ENCODE measurements around the gene MBNL2. TPM values are rescaled to one million over a fixed set of nuclear protein-coding genes. Genes with fewer than 3 reads are reported as not detected.

MBNL2 gene
- total and polyA plus RNA-seq, 2 of the 4 experiments (the other 2 are of a cell fraction): 26.9 to 103 TPM

DNA sequence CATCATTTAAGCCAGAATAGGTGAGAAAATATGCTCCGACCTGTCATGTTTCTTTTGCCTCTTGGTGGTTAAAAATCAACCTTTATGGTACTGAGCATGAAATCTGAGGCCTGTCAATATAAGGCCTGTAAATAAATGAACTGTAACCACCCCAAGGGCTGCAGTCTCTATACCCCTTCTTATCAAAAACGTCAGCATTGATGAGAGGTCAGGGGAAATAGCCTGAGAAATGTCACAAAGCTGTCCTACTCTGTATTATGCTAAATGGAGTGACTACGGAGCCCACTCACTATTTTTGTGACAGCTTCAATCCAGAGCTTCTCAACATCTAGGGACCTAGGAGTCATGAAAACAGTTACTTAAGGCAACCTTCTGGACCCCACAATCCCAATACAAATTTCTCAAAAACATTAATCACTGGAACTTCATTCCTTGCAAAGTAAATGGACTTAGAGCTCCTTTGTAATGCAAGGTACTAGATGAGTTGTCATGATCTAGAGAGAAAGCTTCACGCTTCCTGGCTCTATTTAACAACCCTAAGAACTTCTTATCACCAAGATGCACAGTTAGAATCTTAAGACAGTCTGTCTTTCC lies 209.1 kb downstream of the MBNL2 start:
- no peak for ATAC-seq (ENCODE audit: low read depth)
- 100% methylated on average over 1 of the region's 4 CpGs; no CpG with 5 or more reads in 1 of the 2 experiments for WGBS, 2 experiments (ENCODE audit: extremely low coverage in 2 of 2, insufficient read length in 1 of 2)
- in situ Hi-C loops (cut with MboI; ENCODE audit: low sequenced_read_pairs): no loop called here

More for the DNA sequence above, 209.1 kb downstream of the MBNL2 start:
- Histone ChIP-seq H3K14ac (replicated peaks; ENCODE audit: low read depth, low read length) (no peak overlapping the region), H2BK15ac (ENCODE audit: low read depth, low read length) (no peak overlapping the region; the same call in 2 of the 3 replicates), H3K4me2 (ENCODE audit: low read depth, low read length) (no peak overlapping the region), H3K9me3 (ENCODE audit: control insufficient read depth, insufficient read depth, low read length) (no peaks in the 10 kb centered on the region), H3K9ac (ENCODE audit: low read depth, low read length) (no peak overlapping the region), H3K23ac (ENCODE audit: low read depth, low read length) (peak overlapping the region; percentile 54; the same call in 1 of the 2 replicates), H3K18ac (ENCODE audit: low read depth, low read length) (no peak overlapping the region), H2AFZ (replicated peaks; ENCODE audit: low read length, poor library complexity) (no peak overlapping the region), H3K27me3 (ENCODE audit: control insufficient read depth, insufficient read depth, low read length) (no peaks in the 10 kb centered on the region), H4K8ac (ENCODE audit: low read depth in 2 of 2, low read length in 2 of 2) (no peak overlapping the region), H4K91ac (ENCODE audit: insufficient read depth, low read depth, low read length) (no peak overlapping the region), H3K79me1 (ENCODE audit: low read depth in 1 of 2, low read length in 2 of 2) (peaks cover 7 to 31% of the 10 kb centered on the region in 2 experiments), H3K27ac (ENCODE audit: insufficient read depth, low read length) (no peak overlapping the region), H2BK5ac (ENCODE audit: low read depth, low read length, poor library complexity, severe bottlenecking) (no peak overlapping the region), H2AK5ac (ENCODE audit: low read depth, low read length) (no peak overlapping the region; the same call in 1 of the 2 replicates), H4K5ac (ENCODE audit: low read depth, low read length) (no peak overlapping the region), H3K9me1 (ENCODE audit: insufficient read depth, low read length) (no peaks in the 10 kb centered on the region; the same call in 1 of the 2 replicates), H3K36me3 (ENCODE audit: control insufficient read depth, insufficient read depth, low read length) (no peaks in the 10 kb centered on the region), H2BK20ac (ENCODE audit: low read depth, low read length) (no peak overlapping the region; the same call in 1 of the 2 replicates), H2BK120ac (ENCODE audit: low read depth, low read length) (no peak overlapping the region), H3K4me3 (ENCODE audit: insufficient read depth, low read depth, low read length) (no peak overlapping the region), H3K56ac (ENCODE audit: extremely low read depth, insufficient read depth, low read length) (no peak overlapping the region), H3K4me1 (ENCODE audit: control insufficient read depth, insufficient read depth, low read length) (peaks cover 4% of the 10 kb centered on the region), H4K20me1 (ENCODE audit: insufficient read depth, low read length) (peaks cover 9% of the 10 kb centered on the region), H3K4ac (ENCODE audit: low read depth, low read length) (no peak overlapping the region), H2AK9ac (replicated peaks; ENCODE audit: low read depth, low read length, poor library complexity) (no peak overlapping the region)
- ChIA-PET CTCF (no interaction called here), POLR2A (ENCODE audit: unreplicated experiment) (no interaction called here)
- dilution Hi-C loops (cut with HindIII; ENCODE audit: low sequenced_read_pairs, unreplicated experiment): no loop called here
- DNase-seq: no peak
- intact Hi-C loops (cut with micrococcal nuclease): loop anchor here (5.0 to 10.0 kb wide), 2 partner anchors 64 to 114 kb away; no protein-coding TSS in a partner anchor
- TF ChIP-seq FOS (IDR thresholded peaks at IDR 0.05; ENCODE audit: low read depth, low read length): no peak
- TF ChIP-seq USF2 (IDR thresholded peaks at IDR 0.05; ENCODE audit: low read depth, low read length): no peak
- no peak for TF ChIP-seq CEBPB (IDR thresholded peaks at IDR 0.05; ENCODE audit: low read depth, low read length)
- no TSS peak for BruUV-seq (replicated peaks)

All from IMR-90 (cell line).